GM19438 (cell line): Measurements from ENCODE around the gene LAPTM4A.

Experiments used
- ATAC-seq: cut with Tn5 transposase; IDR thresholded peaks from one replicate; pipeline ENCODE4 v1.9.1; 2021; ENCODE audit warnings: low read depth; ENCODE audit not compliant: unreplicated experiment

LAPTM4A gene

DNA sequence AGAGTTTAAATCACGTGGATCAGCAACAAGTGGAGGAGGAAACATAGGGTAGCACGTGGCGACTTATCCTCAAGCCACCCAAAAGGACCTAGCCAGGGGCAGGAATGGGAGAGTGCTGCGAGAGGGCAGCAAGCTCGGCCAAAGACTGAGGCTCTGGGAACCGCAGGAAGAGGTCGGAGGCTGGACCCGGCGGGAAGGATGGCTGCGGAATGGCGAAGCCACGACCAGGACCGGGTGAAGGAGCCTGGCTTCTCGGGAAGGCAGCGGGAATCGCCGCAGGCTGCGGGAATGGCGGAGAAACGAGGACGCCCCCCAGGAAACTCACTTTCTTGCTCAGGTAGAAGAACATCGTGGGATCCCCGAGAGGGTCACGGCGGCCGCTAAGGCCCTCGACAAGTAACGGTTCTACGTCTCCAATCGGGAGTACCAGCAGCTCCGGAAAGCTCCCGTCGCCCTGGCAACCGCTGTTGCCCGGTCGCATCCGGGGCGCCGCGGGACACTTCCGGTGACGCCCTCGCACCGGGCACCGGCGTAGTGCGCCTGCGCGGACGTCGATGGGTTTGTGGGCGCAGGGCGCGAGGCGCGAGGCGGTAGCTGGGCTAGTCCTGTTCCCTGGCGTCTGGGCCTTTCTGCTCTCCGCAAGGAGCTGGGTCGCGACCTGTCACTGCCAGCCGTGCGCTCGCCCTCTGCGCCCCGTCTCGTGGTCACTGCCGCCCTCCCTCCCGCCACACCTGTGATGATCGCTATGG, 61.6 kb downstream of the LAPTM4A start, which contains the start of gene WDR35:
Gene WDR35 (minus strand): TSS at position 439 of the 749 bp plus-strand sequence. CDS start 90 bp downstream, at position 349.
- ATAC-seq: peak; percentile 94

DNA sequence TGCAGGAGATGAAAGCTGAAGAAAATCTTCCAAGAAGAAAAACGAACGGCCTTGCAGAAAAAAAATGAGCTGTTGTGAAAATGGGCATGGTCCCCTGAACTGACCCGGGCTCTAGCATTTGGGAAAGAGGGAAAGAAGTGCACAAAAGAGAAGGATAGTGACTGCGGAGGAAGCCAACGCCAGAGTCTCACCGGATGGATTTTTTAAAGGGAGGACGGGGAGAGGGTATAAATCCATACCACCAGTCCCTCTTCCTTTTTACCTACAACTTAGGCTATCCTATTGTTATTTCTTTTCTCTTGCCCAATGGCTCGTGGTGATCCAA, 62.1 kb downstream of the LAPTM4A start:
- no peak for ATAC-seq

DNA sequence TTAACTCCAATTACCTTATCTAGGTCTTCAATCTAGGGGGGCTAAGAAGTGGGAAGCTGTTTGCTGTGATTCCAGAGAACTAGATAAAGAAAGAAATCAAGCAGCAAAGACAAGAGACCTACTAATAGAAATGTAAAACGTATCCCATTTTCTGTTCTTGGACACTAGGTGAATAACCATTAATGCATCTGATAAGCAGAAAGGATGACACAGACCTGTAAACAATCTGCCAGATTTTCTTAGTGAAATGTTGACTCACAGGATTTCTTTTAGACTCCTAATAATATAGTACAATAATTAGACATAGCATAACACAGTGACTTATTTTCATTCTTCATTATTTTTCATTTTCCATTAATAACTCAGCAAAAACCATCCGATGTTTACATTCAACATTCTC, 62.8 kb downstream of the LAPTM4A start:
- ATAC-seq: no peak

DNA sequence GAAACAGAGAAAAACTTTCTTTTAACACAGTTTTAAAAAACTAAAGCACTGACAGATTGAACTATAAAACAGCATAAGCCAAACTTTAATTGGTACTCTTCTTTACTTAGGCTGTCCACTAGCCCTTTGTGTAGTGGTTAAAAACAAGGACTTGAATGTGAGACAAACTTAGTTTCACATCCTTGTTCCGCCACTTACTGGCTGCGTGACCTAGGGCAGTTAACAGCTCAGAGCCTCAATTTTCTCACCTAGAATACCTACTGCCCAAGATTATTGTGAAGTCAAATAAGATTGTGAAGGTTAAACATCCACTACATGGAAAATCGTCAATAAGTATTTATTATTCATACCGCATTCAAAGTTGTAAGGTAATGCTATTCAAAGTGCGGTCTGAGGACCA, 63.5 kb downstream of the LAPTM4A start:
- ATAC-seq: peak; percentile 63
